PFSK-1 (cell line): ENCODE measurements around the gene TMEM203.

Experiments
- FOXP2 ChIP-seq: optimal IDR thresholded peaks from 2 replicates; pipeline ENCODE3; 2011; ENCODE audit warnings: borderline replicate concordance, control low read depth, inconsistent platforms; ENCODE audit not compliant: insufficient read depth; ENCODE audit errors: extremely low read length, extremely low read depth
- POLR2AphosphoS5 ChIP-seq: IDR thresholded peaks from 2 replicates; pipeline ENCODE4 v1.6.1; 2012; ENCODE audit warnings: low read depth, mild to moderate bottlenecking, control low read depth, low read length, moderate library complexity
- REST ChIP-seq, 2 experiments: IDR thresholded peaks; 2 replicates each; pipeline versions ENCODE4 v1.6.1 to v1.8.0; 2011 to 2012; ENCODE audit warnings: low read depth in 2 of 2, low read length in 2 of 2, control low read depth in 1 of 2, inconsistent platforms in 1 of 2, mild to moderate bottlenecking in 1 of 2, moderate library complexity in 1 of 2; ENCODE audit not compliant: insufficient read depth in 1 of 2
- SIN3A ChIP-seq: IDR thresholded peaks from 2 replicates; pipeline ENCODE4 v1.6.1; 2012; ENCODE audit warnings: mild to moderate bottlenecking, low read length, moderate library complexity, borderline replicate concordance; ENCODE audit not compliant: insufficient read depth
- TAF1 ChIP-seq: IDR thresholded peaks from 2 replicates; pipeline ENCODE4 v1.6.1; 2012; ENCODE audit warnings: low read length, control low read depth, borderline replicate concordance; ENCODE audit not compliant: insufficient read depth

The TMEM203 gene

DNA sequence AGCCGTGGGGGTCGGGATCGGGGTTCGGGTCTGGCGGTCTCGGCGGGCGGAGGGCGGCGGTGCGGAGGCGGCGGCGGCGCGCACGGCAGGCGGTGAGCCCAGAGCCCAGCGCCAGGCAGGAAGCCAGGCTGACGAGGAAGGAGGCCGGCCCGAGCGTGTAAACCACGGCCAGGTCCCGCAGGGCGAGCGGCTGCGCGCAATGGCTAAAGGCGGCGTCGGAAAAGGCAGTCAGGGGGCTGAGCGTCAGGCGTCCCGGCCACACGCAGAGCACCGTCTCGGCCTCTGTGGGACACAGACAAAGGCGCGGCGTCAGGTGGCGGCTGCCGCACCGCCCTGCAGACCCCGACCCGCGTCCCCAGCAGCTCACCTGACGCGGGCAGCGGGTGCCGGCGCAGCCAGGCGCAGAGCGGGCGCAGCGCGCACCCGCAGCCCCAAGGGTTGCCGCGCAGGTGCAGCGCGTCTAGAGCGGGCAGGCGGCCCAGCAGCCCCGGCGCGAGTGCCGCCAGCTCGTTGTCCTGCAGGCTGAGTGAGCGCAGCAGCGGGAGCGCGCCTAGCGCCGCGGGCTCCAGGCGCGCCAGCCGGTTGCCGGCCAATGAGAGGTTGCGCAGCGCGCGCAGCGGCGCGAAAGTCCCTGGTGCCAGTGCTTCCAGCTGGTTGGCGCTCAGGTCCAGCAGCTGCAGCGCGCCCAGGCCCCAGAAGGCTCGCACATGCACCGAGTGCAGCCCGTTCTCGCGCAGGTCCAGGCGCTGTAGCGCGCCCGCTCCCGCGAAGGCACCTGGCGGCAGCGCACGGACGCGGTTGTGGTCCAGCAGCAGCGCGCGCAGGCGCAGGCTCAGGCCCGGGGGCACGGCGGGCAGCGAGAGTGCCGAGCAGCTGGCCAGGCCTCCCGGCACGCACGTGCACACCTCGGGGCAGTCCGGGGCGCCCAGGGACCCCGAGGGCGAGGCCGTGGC is 36.3 kb downstream of the TMEM203 start:
- TF ChIP-seq SIN3A (no peak), TAF1 (no peak), REST (IDR thresholded peaks at IDR 0.05; ENCODE audit: insufficient read depth in 1 of 2, low read depth in 2 of 2, low read length in 2 of 2) (no peak), FOXP2 (no peak), POLR2AphosphoS5 (no peak)

GRCh38 chr9:137168573-137168903 is 36.9 kb downstream of the TMEM203 start:
- TF ChIP-seq SIN3A (no peak), FOXP2 (no peak), REST (IDR thresholded peaks at IDR 0.05; ENCODE audit: insufficient read depth in 1 of 2, low read depth in 2 of 2, low read length in 2 of 2) (no peak), POLR2AphosphoS5 (no peak), TAF1 (no peak)

DNA sequence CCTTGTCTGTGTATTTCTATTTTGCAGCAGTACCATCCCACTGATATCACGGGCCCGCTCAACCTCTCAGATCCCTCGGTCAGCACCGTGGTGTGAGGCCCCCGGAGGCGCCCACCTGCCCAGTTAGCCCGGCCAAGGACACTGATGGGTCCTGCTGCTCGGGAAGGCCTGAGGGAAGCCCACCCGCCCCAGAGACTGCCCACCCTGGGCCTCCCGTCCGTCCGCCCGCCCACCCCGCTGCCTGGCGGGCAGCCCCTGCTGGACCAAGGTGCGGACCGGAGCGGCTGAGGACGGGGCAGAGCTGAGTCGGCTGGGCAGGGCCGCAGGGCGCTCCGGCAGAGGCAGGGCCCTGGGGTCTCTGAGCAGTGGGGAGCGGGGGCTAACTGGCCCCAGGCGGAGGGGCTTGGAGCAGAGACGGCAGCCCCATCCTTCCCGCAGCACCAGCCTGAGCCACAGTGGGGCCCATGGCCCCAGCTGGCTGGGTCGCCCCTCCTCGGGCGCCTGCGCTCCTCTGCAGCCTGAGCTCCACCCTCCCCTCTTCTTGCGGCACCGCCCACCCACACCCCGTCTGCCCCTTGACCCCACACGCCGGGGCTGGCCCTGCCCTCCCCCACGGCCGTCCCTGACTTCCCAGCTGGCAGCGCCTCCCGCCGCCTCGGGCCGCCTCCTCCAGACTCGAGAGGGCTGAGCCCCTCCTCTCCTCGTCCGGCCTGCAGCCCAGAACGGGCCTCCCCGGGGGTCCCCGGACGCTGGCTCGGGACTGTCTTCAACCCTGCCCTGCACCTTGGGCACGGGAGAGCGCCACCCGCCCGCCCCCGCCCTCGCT is 37.5 kb downstream of the TMEM203 start:
- TF ChIP-seq REST (IDR thresholded peaks at IDR 0.05; ENCODE audit: insufficient read depth in 1 of 2, low read depth in 2 of 2, low read length in 2 of 2) (no peak), FOXP2 (no peak), SIN3A (no peak), TAF1 (no peak), POLR2AphosphoS5 (no peak)

GRCh38 chr9:137167277-137167746 is 38.1 kb downstream of the TMEM203 start:
- TF ChIP-seq POLR2AphosphoS5: no peak
- TF ChIP-seq SIN3A: no peak
- no peak for TF ChIP-seq REST (IDR thresholded peaks at IDR 0.05; ENCODE audit: insufficient read depth in 1 of 2, low read depth in 2 of 2, low read length in 2 of 2)
- TF ChIP-seq FOXP2: no peak
- TF ChIP-seq TAF1: no peak
